GM12864 (cell line): ENCODE results near the gene CMC1.
A peak's percentile ranks its signal among the peaks of the same experiment; 100 is the strongest.

ENCODE experiments used
- DNase-seq: peaks from one replicate; pipeline ENCODE4 v3.0.0-alpha.2; 2011; ENCODE audit warnings: low read depth
- H3K4me3 ChIP-seq: 2 replicates; pipeline ENCODE4 v1.5.1; 2011; ENCODE audit warnings: mild to moderate bottlenecking, low read depth, low read length, control low read depth
- CTCF ChIP-seq: IDR thresholded peaks from 2 replicates; pipeline ENCODE4 v1.5.1; 2011; ENCODE audit warnings: low read depth, mild to moderate bottlenecking, moderate library complexity, low read length, control low read depth, inconsistent platforms; ENCODE audit errors: missing control alignments

CMC1 gene

GRCh38 chr3:28328188-28329151, 87.1 kb downstream of the CMC1 start:
- no peak for DNase-seq
- H3K4me3 ChIP-seq: no peak overlapping the region
- peak; percentile 34 for TF ChIP-seq CTCF

GRCh38 chr3:28334552-28334951, 93.1 kb downstream of the CMC1 start:
- DNase-seq: no peak
- H3K4me3 ChIP-seq: no peak overlapping the region
- TF ChIP-seq CTCF: no peak

- DNase-seq: no peak
- TF ChIP-seq CTCF: no peak
- no peak overlapping the region for H3K4me3 ChIP-seq
These were observed 93.8 kb downstream of the CMC1 start for GRCh38 chr3:28335246-28335645.

GRCh38 chr3:28337230-28337629, 95.8 kb downstream of the CMC1 start:
- DNase-seq: no peak
- TF ChIP-seq CTCF: no peak
- H3K4me3 ChIP-seq: no peak overlapping the region

GRCh38 chr3:28343144-28343543, 101.7 kb downstream of the CMC1 start:
- TF ChIP-seq CTCF: no peak
- H3K4me3 ChIP-seq: no peak overlapping the region
- no peak for DNase-seq

- no peak for DNase-seq
- no peak overlapping the region for H3K4me3 ChIP-seq
- TF ChIP-seq CTCF: no peak
These were observed 104.3 kb downstream of the CMC1 start for GRCh38 chr3:28345690-28346089.
